Lower leg skin (tissue), 3 donors: ENCODE data around the gene ST8SIA6.

ENCODE experiments used
- CTCF ChIP-seq, 3 donors: fragments of 450-650 bp; IDR thresholded peaks; one replicate each; pipeline ENCODE4 v1.5.1; 2016; ENCODE audit warnings: antibody characterized with exemption in 3 of 3, mild to moderate bottlenecking in 3 of 3, moderate library complexity in 2 of 3
- POLR2A ChIP-seq, 2 donors: fragments of 450-650 bp; IDR thresholded peaks; one replicate each; pipeline ENCODE4 v1.6.1; 2016 to 2017; ENCODE audit warnings: antibody characterized with exemption in 2 of 2, mild to moderate bottlenecking in 1 of 2, moderate library complexity in 1 of 2

DNA sequence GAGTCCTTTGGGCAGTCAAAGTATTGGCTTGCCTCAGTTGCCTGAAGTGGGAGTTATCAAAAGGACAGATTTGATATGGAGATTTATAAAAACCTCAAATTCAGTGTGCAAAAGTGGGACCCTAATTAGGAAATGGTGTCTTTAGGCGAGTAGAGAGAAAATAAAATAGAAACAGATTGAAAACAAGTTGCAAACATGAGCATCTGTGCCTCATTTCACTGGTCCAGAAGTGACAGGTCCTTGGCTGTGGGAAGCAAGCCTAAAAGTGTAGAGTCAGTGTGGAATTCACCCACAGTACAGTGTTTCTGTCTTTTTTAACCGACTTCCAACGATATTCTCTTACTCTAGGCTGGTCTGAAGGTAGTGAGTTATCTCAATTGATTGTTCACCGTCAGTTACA is 51.2 kb downstream of the ST8SIA6 start:
- TF ChIP-seq CTCF (IDR thresholded peaks at IDR 0.05): no peak
- TF ChIP-seq POLR2A (IDR thresholded peaks at IDR 0.05): no peak
